ENCODE data around the gene GPX8.

The GPX8 gene, protein sequence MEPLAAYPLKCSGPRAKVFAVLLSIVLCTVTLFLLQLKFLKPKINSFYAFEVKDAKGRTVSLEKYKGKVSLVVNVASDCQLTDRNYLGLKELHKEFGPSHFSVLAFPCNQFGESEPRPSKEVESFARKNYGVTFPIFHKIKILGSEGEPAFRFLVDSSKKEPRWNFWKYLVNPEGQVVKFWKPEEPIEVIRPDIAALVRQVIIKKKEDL

DNA sequence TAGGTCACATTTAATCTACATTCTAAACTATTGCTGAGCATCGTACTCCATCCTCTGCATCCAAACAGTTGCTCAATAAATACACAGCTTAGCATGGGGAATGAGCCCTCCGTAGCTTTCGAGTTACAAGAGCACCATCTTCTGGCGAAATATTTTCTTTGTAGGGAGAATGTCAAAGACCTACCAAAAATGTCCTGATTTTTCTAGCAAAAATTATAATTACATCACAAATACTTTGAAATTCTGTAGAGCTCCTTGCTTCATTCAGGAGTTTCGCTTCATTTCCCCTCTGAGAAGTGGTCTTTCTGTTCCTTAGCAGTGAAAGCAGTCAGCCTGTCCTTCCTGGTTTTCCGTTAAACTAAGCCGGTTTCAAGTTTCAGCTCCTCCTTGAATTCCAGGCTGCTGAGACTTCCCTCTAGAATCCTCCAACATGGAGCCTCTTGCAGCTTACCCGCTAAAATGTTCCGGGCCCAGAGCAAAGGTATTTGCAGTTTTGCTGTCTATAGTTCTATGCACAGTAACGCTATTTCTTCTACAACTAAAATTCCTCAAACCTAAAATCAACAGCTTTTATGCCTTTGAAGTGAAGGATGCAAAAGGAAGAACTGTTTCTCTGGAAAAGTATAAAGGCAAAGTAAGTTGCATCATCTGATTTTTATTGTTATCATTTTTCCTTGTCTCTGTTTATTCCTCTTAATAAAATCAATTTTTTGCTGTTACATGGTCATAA, at the start of gene GPX8:
TSS of gene GPX8 (plus strand) at position 409 of the 730 bp plus-strand sequence. CDS start at position 431, 22 bp downstream.
- DNase-seq (ENCODE audit: low read depth, low spot score), result no peak

DNA sequence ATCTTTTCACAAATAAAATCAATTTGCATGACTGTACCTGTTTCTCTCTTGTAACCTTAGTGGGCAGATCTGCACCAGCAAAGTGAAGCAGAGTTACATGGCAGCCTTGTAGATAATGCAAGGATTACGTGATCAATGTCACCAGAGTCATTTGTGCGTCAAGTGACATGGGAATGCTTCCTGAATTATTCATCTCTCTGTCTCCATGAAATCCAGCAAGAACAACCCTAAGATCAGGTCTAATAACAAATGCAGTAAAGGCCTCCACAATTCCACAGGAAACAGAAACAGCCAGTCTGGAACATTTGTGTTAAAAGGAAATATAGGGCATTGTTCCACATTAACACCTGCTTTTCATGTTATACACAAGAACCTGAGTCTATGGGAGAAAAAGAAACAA, 49.8 kb upstream of the GPX8 start:
- DNase-seq (ENCODE audit: low read depth, low spot score), result no peak

DNA sequence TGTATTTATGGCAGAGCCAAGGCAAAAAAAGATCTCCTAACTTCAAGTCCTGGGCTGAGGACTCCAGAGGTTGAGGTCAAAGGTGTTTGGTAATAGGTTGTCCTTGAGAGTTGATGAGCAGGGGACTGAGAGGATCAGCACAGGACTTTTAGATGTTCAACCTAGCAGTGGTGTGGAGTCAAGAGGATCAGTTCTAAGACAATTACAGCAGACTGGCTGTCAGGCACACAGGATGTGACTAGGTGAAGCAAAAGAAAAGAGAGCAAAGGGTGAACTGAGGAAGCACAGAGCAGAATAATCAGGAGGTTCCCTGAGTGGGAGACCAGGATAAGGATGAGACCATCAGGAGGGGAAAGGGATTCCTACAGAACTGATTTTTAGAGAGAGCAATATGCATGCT, 46.6 kb upstream of the GPX8 start:
- no peak for DNase-seq (ENCODE audit: low read depth, low spot score)

DNA sequence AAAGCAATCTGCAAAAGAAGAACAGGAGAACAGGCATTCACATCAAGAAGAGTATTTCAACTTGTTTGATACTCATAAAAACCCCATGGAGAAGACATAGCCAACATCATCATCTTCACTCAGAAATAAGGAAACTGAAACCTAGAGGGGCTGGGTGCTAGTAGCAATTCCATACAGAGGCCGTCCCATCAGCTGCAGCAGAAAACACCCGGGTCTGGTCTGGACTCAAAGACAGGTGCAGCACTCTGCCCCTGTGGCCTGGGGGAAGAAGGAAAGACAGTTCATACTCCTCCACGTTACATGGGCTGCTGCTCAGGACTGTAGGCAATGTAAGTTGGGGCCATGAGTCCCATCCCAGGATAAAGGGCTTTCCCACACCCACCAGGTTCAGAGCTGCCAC, 45.9 kb upstream of the GPX8 start:
- DNase-seq (ENCODE audit: low read depth, low spot score), result no peak

DNA sequence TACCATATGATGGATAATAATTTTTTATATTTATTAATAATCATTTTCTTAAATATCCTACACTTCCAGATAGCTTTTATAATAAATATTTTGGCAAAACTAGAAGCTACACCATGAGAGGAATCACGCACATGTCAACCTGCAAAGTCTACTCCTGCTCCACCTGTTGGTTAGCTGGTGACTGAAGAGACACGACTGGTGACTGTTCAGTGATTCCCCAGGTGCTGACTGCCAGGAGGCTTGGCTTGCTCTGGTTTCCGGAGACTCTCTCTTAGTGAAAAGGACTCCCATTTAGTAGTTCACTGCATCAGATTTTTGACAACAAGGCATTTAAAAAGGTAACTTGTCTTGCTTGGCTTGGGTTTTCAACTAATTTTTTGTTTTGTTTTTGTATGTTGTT, 36.6 kb upstream of the GPX8 start:
- no peak for DNase-seq (ENCODE audit: low read depth, low spot score)

DNA sequence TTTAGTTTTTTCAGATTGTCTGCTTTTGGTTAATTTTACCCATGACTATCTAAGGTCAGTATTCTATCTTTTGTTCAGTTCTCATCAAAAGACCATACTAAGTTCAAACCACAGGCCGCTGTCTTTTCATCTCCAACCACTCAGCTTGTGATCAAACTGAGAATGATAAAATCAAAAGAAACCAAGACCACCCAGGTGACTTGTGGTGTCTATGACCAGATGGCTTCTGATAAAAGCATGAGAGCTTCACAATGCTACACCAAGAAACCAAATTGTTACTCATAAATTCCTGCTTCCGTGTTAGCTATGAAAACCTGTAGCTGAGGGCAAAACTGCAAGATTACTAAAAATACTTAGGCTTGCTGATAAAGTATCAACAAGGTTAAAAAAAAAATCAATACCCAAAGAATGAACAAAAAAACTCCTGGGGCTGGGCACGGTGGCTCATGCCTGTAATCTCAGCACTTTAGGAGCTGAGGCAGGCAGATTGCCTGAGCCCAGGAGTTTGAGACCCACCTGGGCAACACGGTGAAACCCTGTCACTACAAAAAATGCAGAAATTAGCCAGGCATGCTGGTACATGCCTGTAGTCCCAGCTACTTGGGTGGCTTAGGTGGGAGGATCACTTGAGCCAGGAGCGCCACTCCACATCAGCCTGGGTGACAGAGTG, 25.8 kb upstream of the GPX8 start:
- DNase-seq (ENCODE audit: low read depth, low spot score), result no peak

DNA sequence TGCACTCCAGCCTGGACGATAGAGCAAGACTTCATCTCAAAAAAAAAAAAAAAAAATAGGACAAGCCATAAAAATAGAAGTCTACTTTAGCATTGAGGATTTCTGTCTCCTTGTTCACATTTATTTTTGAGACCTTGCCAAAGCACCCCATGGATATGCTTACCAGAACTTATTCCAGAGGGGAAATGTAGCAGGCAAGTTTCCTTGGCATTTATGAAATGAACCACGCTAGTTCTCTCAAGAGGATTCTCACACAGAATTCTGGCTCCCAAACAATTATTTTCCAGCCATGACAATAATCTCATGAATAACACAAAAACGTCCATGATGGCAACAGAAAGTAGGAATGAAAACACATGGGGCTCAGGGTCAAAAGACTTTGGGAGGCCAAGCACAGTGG, 23.4 kb upstream of the GPX8 start:
- no peak for DNase-seq (ENCODE audit: low read depth, low spot score)

DNA sequence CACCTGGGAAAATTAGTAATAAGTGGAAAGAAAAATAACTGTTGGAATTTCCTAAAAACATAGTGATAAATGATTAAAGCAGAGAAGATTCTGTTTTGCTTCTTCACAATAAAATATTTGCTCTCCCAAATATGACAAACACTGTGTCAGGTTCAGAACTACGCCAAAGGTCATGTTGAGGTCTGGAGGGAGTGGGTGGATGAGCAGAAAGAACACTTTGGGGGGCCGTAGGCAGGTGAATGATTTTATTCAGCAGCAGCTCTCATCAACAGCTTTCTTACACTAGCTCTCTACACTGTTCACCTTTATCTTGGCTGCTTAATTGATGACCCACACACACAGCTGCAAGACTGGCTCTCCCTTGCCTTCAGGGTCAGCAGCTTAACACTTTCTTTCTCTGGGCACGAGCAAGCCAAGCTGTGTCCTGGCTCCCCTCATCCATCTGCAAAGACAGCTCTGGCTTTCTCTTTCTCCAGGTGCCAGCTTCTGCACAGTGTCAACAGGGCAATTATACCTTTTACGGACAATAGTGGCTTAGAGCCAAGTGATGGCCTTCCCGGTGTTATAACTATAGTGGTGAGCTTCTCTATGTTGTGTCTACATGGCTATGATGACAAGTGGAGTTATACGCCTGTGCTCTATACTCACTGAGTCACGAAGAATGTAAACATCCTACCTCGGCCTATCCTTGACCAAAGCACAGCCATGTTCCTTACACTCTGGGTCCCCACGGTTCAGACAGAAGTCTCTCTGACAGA, 18.9 kb upstream of the GPX8 start:
- no peak for DNase-seq (ENCODE audit: low read depth, low spot score)

DNA sequence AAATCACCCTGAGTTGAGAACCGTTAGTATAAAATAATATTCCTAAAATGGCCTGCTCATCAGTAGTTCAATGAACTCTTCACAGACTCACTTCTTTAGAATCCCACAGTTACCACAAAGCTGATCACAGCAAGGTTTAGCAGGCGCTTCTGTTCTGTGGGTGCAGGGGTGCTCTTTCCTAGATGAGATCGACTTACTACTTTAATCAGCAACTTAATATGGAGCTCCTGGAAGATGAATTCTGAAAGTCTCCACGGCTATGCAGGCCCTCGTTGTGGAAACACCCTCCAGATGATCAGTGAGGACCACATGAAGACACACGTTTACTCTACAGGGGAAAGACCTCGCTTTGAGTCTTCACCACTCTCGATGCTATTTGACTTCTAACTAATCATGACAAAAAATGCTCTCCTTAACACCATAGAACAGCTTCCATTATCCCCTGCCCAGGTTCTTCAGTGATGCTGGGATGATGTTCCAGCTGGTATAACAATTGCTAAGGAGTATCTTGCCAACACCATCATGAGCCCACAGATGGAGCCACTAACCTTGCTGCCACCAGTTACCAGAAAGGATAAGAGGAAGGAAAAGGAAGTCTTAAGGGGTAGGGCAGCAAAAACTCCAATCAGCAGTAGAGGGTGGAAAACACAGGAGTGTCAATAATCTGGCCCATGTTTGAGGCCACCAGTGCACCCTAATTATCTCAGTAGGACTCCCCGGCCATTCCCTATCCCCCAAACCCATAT, 17.9 kb upstream of the GPX8 start:
- DNase-seq (ENCODE audit: low read depth, low spot score), result no peak

DNA sequence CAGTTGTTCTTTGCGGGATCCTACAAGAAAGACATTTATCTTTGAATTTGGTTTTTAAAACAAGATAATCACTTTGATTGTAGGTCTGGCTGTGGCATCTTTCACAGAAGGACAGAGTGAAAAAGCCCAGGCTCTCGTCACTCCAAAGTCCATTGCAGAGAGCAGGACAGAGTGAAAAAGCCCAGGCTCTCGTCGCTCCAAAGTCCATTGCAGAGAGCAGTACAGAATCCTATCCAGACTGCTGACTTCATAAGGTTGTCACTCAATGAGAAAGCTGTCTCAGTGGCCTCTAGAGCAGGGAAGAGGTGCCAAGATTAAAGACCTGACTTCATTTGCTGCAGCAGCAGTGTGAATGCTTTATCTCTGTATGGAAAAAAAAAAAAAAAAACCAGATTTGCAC, 16.3 kb upstream of the GPX8 start:
- DNase-seq (ENCODE audit: low read depth, low spot score), result no peak

DNA sequence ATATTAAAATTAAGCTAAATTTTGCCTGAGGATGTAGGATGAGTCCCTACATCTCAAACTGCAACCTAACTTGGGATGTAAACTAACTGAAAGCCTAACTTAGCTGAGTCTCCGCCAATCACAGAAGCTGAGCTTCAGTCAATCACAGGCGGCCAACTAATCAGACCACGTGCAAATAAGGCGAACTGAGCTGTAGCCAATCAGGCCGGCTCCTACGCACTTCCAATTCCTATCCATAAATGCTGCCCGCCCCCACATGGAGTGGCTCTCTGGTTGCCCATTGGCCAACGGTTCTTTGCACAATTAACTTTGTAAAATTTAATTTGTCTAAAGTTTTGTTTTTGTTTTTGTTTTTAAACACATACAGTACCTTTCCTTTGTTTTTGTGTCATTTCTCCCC, 13.9 kb upstream of the GPX8 start:
- DNase-seq (ENCODE audit: low read depth, low spot score), result no peak

DNA sequence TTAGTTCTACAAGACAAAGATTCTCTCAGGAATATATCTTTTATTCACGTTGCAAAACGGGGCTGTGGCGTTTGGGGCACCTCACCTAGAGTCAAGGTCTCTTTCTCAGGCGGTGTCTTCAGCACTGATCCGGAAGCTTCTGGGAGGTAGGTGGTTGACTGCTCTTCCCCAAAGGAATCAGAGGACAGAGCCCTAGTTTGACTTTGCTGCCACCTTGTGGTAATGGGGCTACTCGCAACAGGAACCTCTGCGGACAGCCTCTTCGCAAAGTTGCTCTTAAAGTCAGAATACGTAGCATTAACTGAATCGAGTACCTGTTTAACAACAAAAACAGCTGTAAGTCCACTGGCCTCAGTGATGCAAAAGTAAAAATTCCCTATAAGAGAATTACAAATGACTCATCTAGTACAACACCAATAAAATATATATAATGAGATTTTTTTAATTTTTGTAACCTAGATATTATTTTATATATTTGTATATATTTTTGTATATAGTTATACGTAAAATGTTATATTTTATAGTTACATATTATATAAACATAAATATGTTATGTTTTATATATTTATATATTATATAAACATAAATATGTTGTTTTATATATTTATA, 13.3 kb upstream of the GPX8 start:
- peak; percentile 72 for DNase-seq (ENCODE audit: low read depth, low spot score)

DNA sequence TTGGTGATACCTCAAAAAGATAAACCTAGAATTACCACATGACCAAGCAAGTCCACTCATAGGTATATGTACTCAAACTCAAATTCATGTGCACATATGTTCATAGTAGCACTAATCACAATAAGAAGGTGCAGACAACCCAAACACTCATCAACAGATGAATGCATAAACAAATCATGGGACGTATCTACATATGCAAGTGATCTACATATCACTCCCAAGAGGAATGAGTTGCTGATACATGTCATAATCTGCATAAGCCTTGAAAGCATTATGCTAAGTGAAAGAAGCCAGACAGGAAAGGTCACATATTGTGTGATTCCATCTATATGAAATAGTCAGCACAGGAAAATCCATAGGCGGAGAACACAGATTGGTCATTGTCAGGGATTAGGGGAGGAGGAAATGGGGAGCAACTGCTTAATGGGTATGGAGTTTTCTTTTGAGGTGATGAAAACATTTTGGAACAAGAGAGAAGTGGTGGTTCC, 10.6 kb upstream of the GPX8 start:
- no peak for DNase-seq (ENCODE audit: low read depth, low spot score)

DNA sequence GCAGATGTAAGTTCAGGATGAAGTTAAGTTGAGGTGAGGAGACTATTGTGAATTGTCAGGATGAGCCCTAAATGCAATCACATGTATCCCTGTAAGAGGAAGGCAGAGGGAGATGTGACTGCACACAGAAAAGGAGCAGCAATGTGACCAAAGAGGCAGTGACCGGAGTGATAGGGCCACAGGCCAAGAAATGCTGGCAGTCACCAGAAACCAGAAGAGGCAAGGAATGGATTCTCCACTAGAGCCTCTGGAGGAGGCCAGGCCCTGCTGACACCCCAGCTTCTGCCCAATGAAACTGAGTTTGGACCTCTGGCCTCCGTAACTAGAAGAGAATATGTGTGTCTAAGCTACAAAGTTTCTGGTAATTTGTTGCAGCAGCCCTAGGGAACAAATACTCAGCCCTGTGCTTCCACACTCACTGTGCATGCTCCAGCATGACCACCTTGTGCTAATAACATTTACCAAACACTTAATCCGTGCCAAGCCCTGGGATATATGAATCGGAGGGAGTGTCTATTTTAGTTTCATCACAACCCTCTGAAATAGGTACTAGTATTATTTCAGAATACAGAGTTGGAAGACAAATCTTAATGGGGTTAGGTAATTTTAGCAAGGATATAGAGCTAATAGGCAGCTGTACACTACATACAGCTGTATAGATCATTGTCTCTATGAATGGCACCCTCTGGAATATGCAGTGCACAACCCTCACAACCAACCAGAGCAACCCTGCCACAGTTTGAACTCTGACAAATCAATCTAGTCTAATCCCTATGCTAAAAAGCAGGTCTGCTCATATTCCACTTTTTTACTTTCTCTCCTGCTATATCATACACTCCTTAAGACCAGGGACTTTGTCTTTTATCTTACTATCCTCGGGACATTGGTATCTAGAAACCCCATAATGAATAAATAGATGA, 7.8 kb upstream of the GPX8 start:
- no peak for DNase-seq (ENCODE audit: low read depth, low spot score)

DNA sequence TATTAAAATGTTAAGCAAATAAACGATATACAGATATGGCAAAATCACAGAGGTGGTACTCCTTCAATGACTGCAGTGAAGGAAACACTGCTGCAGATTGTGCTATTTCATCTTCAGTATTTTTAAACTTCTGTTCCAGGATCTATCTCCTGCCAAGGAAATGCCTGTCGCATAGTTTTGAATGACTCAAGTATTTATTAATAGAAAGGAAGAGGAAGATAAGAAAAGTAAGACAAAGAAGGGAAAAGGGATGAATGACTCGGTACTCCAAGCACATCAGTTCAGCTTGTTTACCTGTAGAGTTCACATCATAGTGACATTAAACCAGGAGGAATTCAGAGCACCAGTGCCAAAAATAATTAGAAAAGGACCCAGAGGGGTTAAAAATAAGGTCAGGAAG, 5.1 kb upstream of the GPX8 start:
- no peak for DNase-seq (ENCODE audit: low read depth, low spot score)

DNA sequence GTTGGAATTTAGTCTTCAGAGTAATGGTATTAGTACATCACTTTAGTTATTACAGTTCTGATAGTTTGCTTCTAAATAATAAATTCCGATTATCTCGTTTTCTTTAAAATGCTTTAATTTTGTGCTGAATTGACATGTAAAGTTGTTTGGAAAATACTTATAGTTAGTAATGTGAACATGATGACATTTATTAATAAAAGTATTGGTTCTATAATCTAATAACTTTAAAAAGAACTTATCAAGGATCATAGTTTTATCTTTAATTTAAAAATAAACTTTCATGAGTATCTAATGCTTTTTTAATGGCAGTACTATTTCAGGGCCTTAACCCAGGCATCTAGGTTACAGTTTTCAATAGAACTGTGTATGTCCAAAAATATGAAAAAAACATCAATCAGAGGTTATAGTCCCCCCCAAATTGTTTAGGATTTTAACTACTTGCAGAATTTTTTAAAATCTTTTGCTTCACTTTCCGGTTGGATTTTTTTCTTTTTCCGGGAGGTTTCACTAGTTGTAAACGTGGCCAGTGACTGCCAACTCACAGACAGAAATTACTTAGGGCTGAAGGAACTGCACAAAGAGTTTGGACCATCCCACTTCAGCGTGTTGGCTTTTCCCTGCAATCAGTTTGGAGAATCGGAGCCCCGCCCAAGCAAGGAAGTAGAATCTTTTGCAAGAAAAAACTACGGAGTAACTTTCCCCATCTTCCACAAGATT, 680 bp downstream of the GPX8 start:
- no peak for DNase-seq (ENCODE audit: low read depth, low spot score)

DNA sequence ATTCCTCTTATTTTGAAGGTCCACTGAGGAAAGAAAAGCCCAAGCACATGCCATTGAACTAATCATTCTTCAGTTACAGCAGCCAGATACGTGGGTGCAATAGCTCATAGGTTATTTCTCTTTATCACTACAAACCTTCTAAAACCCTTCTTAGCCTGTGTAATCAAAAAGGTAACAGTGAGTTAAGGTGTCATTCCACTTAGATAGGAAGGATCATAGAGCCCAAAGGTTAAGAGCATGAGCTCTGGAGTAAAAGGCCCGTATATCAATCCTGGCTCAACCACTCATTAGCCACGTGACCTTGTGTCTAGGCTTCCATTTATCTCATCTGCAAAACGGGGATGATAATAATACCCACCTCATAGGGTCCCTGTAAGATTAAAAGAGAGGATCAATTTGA, 2.7 kb downstream of the GPX8 start:
- no peak for DNase-seq (ENCODE audit: low read depth, low spot score)

DNA sequence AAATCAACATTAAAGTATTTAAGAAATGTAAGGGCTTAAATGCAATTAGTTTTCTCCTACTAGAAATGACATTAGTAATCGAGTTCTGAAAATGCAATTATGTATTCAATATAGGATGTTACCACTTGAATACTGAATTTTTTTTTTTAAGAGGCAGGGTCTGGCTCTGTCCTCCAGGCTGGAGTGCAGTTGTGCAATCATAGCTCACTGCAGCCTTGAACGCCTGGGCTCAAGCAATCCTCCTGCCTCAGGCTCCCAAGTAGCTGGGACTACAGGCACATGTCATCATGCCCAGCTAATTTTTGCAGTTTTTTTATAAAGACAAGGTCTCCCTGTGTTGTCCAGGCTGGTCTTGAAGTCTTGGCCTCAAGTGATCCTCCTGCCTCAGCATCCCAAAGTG, 11.5 kb downstream of the GPX8 start:
- no peak for DNase-seq (ENCODE audit: low read depth, low spot score)
